Posterior cingulate gyrus (tissue), 11 donors: ENCODE data around the gene MYO7B.
A peak's percentile ranks its signal among the peaks of the same experiment; 100 is the strongest.

ENCODE experiments used
- DNase-seq, 10 donors: peaks; one replicate each; pipeline versions ENCODE4 v3.0.0 to v3.0.0-alpha.2; 2020 to 2021; ENCODE audit warnings: mixed read lengths in 3 of 10
- intact Hi-C: fragments of 100-400 bp; cut with DNase I; formaldehyde crosslinking; loops from one replicate; pipeline ENCODE4 v1.15.1; 2023

The MYO7B gene

GRCh38 chr2:127597984-127598380 is 62.5 kb downstream of the MYO7B start:
- no peak for DNase-seq
- intact Hi-C loops = no loop called here

GRCh38 chr2:127598711-127599110 is 63.2 kb downstream of the MYO7B start:
- no peak for DNase-seq
- intact Hi-C loops = no loop called here

- intact Hi-C loops = no loop called here
- DNase-seq = no peak
These were observed 63.7 kb downstream of the MYO7B start for GRCh38 chr2:127599211-127599610.

- intact Hi-C loops = no loop called here
- peak in 2 of 10 donors; percentile 30 to 35 for DNase-seq
These were observed 69.5 kb downstream of the MYO7B start for GRCh38 chr2:127604986-127605385.

- intact Hi-C loops = no loop called here
- peak in 2 of 10 donors; percentile 38 to 54 for DNase-seq
These were observed 70.3 kb downstream of the MYO7B start for GRCh38 chr2:127605691-127606263.

- peak in 2 of 10 donors; percentile 68 for DNase-seq
- intact Hi-C loops = no loop called here
These were observed 71.3 kb downstream of the MYO7B start for GRCh38 chr2:127606625-127607398.

- intact Hi-C loops = no loop called here
- peak in 2 of 10 donors; percentile 24 to 54 for DNase-seq
These were observed 72.0 kb downstream of the MYO7B start for GRCh38 chr2:127607399-127607908.

- DNase-seq = peak in 2 of 10 donors; percentile 65 to 76
- intact Hi-C loops = no loop called here
These were observed 72.9 kb downstream of the MYO7B start for GRCh38 chr2:127608061-127609030.

- intact Hi-C loops = no loop called here
These were observed 73.7 kb downstream of the MYO7B start for GRCh38 chr2:127609031-127609751.

GRCh38 chr2:127609818-127610217 is 74.3 kb downstream of the MYO7B start:
- intact Hi-C loops = no loop called here
- DNase-seq = peak in 2 of 10 donors; percentile 69 to 74

More at GRCh38 chr2:127609031-127609751, 73.7 kb downstream of the MYO7B start:
- DNase-seq = peak in 2 of 10 donors; percentile 52 to 78

- DNase-seq = peak in 1 of 10 donors; percentile 22
- intact Hi-C loops = no loop called here
These were observed 75.1 kb downstream of the MYO7B start for GRCh38 chr2:127610561-127610960.

GRCh38 chr2:127611076-127611925 is 75.8 kb downstream of the MYO7B start:
- DNase-seq = peak in 1 of 10 donors; percentile 25

GRCh38 chr2:127612111-127612822 is 76.8 kb downstream of the MYO7B start:
- intact Hi-C loops = no loop called here
- DNase-seq = peak in 4 of 10 donors; percentile 5 to 57 (median 36)

More at GRCh38 chr2:127611076-127611925, 75.8 kb downstream of the MYO7B start:
- intact Hi-C loops = no loop called here

- no peak for DNase-seq
- intact Hi-C loops = no loop called here
These were observed 78.8 kb downstream of the MYO7B start for GRCh38 chr2:127614246-127614645.

GRCh38 chr2:127614731-127615130 is 79.2 kb downstream of the MYO7B start:
- peak in 1 of 10 donors; percentile 31 for DNase-seq
- intact Hi-C loops = no loop called here

GRCh38 chr2:127615511-127616166 is 80.2 kb downstream of the MYO7B start:
- DNase-seq = peak in 3 of 10 donors; percentile 20 to 55 (median 48)
- intact Hi-C loops = no loop called here

- intact Hi-C loops = no loop called here
- DNase-seq = peak in 1 of 10 donors; percentile 32
These were observed 83.2 kb downstream of the MYO7B start for GRCh38 chr2:127618551-127619202.
